OCI-LY7 (cell line): Measurements from ENCODE around the gene DOK1. TPM values are rescaled to one million over a fixed set of nuclear protein-coding genes. Genes with fewer than 3 reads are reported as not detected.
A peak's percentile ranks its signal among the peaks of the same experiment; 100 is the strongest.

Experiments
- BruUV-seq: library from RNA; stranded (reverse); fragments of 400-500 nt; replicated peaks from 2 replicates; lab custom pipeline; 2021; lab: Mats Ljungman, UMichigan
- CTCF ChIA-PET: fragments of 300-600 bp; sonication (Branson Sonifier 250); formaldehyde crosslinking; loops from one replicate; lab custom pipeline; 2022; ENCODE audit warnings: antibody characterized with exemption; ENCODE audit not compliant: unreplicated experiment; lab: Charles Lee
- POLR2A ChIA-PET: fragments of 300-600 bp; sonication (Branson Sonifier 250); formaldehyde crosslinking; loops from one replicate; lab custom pipeline; 2022; ENCODE audit warnings: antibody characterized with exemption; lab: Charles Lee
- DNase-seq: peaks from one replicate; pipeline ENCODE4 v3.0.0-alpha.2; 2015; ENCODE audit warnings: low spot score
- H2AFZ ChIP-seq: fragments of 200-600 bp; sonication (generic), shearing (Covaris generic); 2 replicates; pipeline ENCODE4 v1.6.1; 2014; ENCODE audit warnings: mild to moderate bottlenecking, antibody characterized with exemption, low read length, moderate library complexity
- H3K27ac ChIP-seq: fragments of 200-600 bp; sonication (generic); 2 replicates; pipeline ENCODE4 v1.5.1; 2014; ENCODE audit warnings: mixed run types, low read depth, mild to moderate bottlenecking, moderate library complexity, low read length, inconsistent platforms; ENCODE audit not compliant: poor library complexity, severe bottlenecking
- H3K36me3 ChIP-seq: fragments of 200-600 bp; sonication (generic); 2 replicates; pipeline ENCODE4 v1.6.1; 2014; ENCODE audit warnings: mild to moderate bottlenecking, antibody characterized with exemption, low read length, moderate library complexity, mixed read lengths; ENCODE audit not compliant: insufficient read depth
- H3K4me1 ChIP-seq: fragments of 200-600 bp; sonication (generic); 2 replicates; pipeline ENCODE4 v1.5.1; 2014; ENCODE audit warnings: mild to moderate bottlenecking, low read length; ENCODE audit not compliant: insufficient read depth, poor library complexity, severe bottlenecking
- H3K4me2 ChIP-seq: fragments of 200-600 bp; sonication (generic); 2 replicates; pipeline ENCODE4 v1.6.1; 2014; ENCODE audit warnings: mild to moderate bottlenecking, low read length
- H3K4me3 ChIP-seq: fragments of 200-600 bp; sonication (generic); 2 replicates; pipeline ENCODE4 v1.5.1; 2014; ENCODE audit warnings: mild to moderate bottlenecking, low read depth, low read length; ENCODE audit not compliant: poor library complexity, severe bottlenecking
- H3K79me2 ChIP-seq: fragments of 200-600 bp; sonication (generic); 2 replicates; pipeline ENCODE4 v1.6.1; 2016; ENCODE audit warnings: low read depth, mild to moderate bottlenecking, low read length, moderate library complexity, mixed read lengths; ENCODE audit not compliant: insufficient read depth
- H3K9me2 ChIP-seq: fragments of 200-600 bp; sonication (generic); 2 replicates; pipeline ENCODE4 v1.6.1; 2016; ENCODE audit warnings: mild to moderate bottlenecking, low read length, mixed read lengths; ENCODE audit not compliant: insufficient read depth
- H3K9me3 ChIP-seq: fragments of 200-600 bp; sonication (generic); 2 replicates; pipeline ENCODE4 v1.6.1; 2014; ENCODE audit warnings: mild to moderate bottlenecking, mixed run types, low read length, mixed read lengths
- H4K20me1 ChIP-seq: fragments of 200-600 bp; sonication (generic); 2 replicates; pipeline ENCODE4 v1.6.1; 2014; ENCODE audit warnings: mild to moderate bottlenecking, antibody characterized with exemption, low read length, moderate library complexity, mixed read lengths; ENCODE audit not compliant: insufficient read depth
- CTCF ChIP-seq: fragments of 200-600 bp; sonication (generic); conservative IDR thresholded peaks from 2 replicates; pipeline ENCODE4 v1.5.1; 2014; ENCODE audit warnings: mild to moderate bottlenecking, antibody characterized with exemption, low read length, moderate library complexity, mixed read lengths
- EZH2phosphoT487 ChIP-seq: fragments of 200-600 bp; sonication (generic); IDR thresholded peaks from 2 replicates; pipeline ENCODE4 v1.6.1; 2018; ENCODE audit warnings: low read depth, borderline replicate concordance, mild to moderate bottlenecking, mixed run types, antibody characterized with exemption, low read length, moderate library complexity, mixed read lengths
- intact Hi-C: fragments of 100-400 bp; cut with micrococcal nuclease; formaldehyde crosslinking; loops from one replicate; pipeline ENCODE4 v1.10.0; 2022; ENCODE audit not compliant: unreplicated experiment
- total RNA-seq, 2 experiments: library from RNA; depleted of rRNA in 1 of 2; stranded (reverse); fragments of >200 nt in 1 of 2; shearing (Covaris generic) in 1 of 2; gene quantifications; 2 replicates each; pipeline ENCODE4 v1.2.3, GENCODE V29; 2014 to 2022

DOK1 gene
- total RNA-seq, 2 experiments from 2014 or later = 9.5 to 13.4 TPM

- POLR2A ChIA-PET = no interaction called here
- Histone ChIP-seq H3K9me2 (no peaks in the 10 kb centered on the region), H3K9me3 (no peaks in the 10 kb centered on the region), H3K4me1 (peaks cover 10% of the 10 kb centered on the region), H3K36me3 (no peaks in the 10 kb centered on the region), H4K20me1 (no peaks in the 10 kb centered on the region), H3K4me3 (no peak overlapping the region), H3K27ac (no peak overlapping the region), H2AFZ (no peak overlapping the region), H3K79me2 (no peaks in the 10 kb centered on the region), H3K4me2 (no peak overlapping the region)
- BruUV-seq = no TSS peak
- intact Hi-C loops = no loop called here
- DNase-seq = no peak
- CTCF ChIA-PET = interaction anchor here (1.2 kb wide), 1 partner anchor 22 kb away, joined by 3 read pairs; no protein-coding TSS in a partner anchor
- TF ChIP-seq CTCF = no peak
- TF ChIP-seq EZH2phosphoT487 = no peak
These were observed 13.4 kb downstream of the DOK1 start for GRCh38 chr2:74567881-74568280.

- Histone ChIP-seq H3K36me3 (no peaks in the 10 kb centered on the region), H3K4me3 (no peak overlapping the region), H3K4me1 (peaks cover 19% of the 10 kb centered on the region), H3K9me2 (no peaks in the 10 kb centered on the region), H4K20me1 (no peaks in the 10 kb centered on the region), H3K9me3 (no peaks in the 10 kb centered on the region), H3K79me2 (no peaks in the 10 kb centered on the region), H3K27ac (no peak overlapping the region), H2AFZ (no peak overlapping the region), H3K4me2 (no peak overlapping the region)
- no peak for DNase-seq
- CTCF ChIA-PET = no interaction called here
- no peak for TF ChIP-seq EZH2phosphoT487
- no peak for TF ChIP-seq CTCF
- BruUV-seq = no TSS peak
- intact Hi-C loops = no loop called here
- POLR2A ChIA-PET = no interaction called here
These were observed 15.2 kb downstream of the DOK1 start for GRCh38 chr2:74569686-74570085.

- H3K9me3 ChIP-seq = no peaks in the 10 kb centered on the region
- ChIA-PET CTCF (interaction anchor here (1.1 kb wide), 1 partner anchor 15 kb away, joined by 4 read pairs; no protein-coding TSS in a partner anchor), POLR2A (interaction anchor here (0.6 to 0.7 kb wide), 3 partner anchors 27 to 115 kb away, joined by 3 to 4 read pairs (median 3); partner anchors contain the start of gene MOGS)
- no peak overlapping the region for H3K4me3 ChIP-seq
- H3K9me2 ChIP-seq = no peaks in the 10 kb centered on the region
- no TSS peak for BruUV-seq
- intact Hi-C loops = no loop called here
- H3K4me1 ChIP-seq = peaks cover 19% of the 10 kb centered on the region
- no peaks in the 10 kb centered on the region for H3K36me3 ChIP-seq
- peak overlapping the region; percentile 13; the same call in 1 of the 2 replicates for H3K4me2 ChIP-seq
- no peaks in the 10 kb centered on the region for H4K20me1 ChIP-seq
- H2AFZ ChIP-seq = peak overlapping the region; percentile 63
- TF ChIP-seq CTCF (no peak), EZH2phosphoT487 (no peak)
- peak; percentile 34 for DNase-seq
- no peak overlapping the region for H3K27ac ChIP-seq
- no peaks in the 10 kb centered on the region for H3K79me2 ChIP-seq
These were observed 16.5 kb downstream of the DOK1 start for GRCh38 chr2:74571058-74571457.
